Measurements from ENCODE around the gene CHD6.

- TF ChIP-seq CTCF (conservative IDR thresholded peaks at IDR 0.05), result no peak
- no peak for TF ChIP-seq EZH2 (IDR thresholded peaks at IDR 0.05; ENCODE audit: low read depth)
Observed at GRCh38 chr20:41478026-41478425, 140.2 kb downstream of the CHD6 start.

All from PC-9 (cell line).